Measurements from ENCODE around the gene HSD17B8.

- TF ChIP-seq CTCF (conservative IDR thresholded peaks at IDR 0.05; ENCODE audit: low read length) (no peak), EZH2phosphoT487 (IDR thresholded peaks at IDR 0.05; ENCODE audit: borderline replicate concordance, low read depth, low read length) (no peak)
Measured at GRCh38 chr6:33164665-33165373, 39.6 kb upstream of the HSD17B8 start.

Measured in OCI-LY7 (cell line).